DND-41 (cell line): ENCODE measurements around the gene CASP7.

Experiments
- ATAC-seq: fragments of 200-7000 bp; cut with Tn5 transposase; 3 replicates; pipeline ENCODE4 v1.9.1; 2021; ENCODE audit warnings: low read depth; ENCODE audit not compliant: insufficient read depth
- DNase-seq: peaks from one replicate; pipeline ENCODE4 v3.0.0-alpha.2; 2020
- H2AFZ ChIP-seq: 2 replicates; pipeline ENCODE4 v1.6.0; 2012; ENCODE audit warnings: low read depth, low read length
- H3K27ac ChIP-seq: 2 replicates; pipeline ENCODE4 v1.5.1; 2012; ENCODE audit warnings: low read length, inconsistent platforms
- H3K27me3 ChIP-seq: fragments of 200-600 bp; sonication (generic); 2 replicates; pipeline ENCODE4 v1.6.0; 2012; ENCODE audit warnings: low read length, mild to moderate bottlenecking, inconsistent platforms; ENCODE audit not compliant: insufficient read depth, poor library complexity
- H3K36me3 ChIP-seq: 2 replicates; pipeline ENCODE4 v1.5.1; 2012; ENCODE audit warnings: low read length, inconsistent platforms; ENCODE audit not compliant: insufficient read depth
- H3K4me1 ChIP-seq: 2 replicates; pipeline ENCODE4 v1.5.1; 2012; ENCODE audit warnings: mild to moderate bottlenecking, low read length; ENCODE audit not compliant: insufficient read depth
- H3K4me2 ChIP-seq: 2 replicates; pipeline ENCODE4 v1.6.0; 2012; ENCODE audit warnings: mild to moderate bottlenecking, moderate library complexity, low read length, inconsistent platforms; ENCODE audit not compliant: insufficient read depth
- H3K4me3 ChIP-seq, 2 experiments: fragments of 200-600 bp in 1 of 2; shearing (Covaris generic) in 1 of 2; 2 replicates each; pipeline ENCODE4 v1.5.1; 2012 to 2016; ENCODE audit warnings: inconsistent platforms in 2 of 2, low read length in 2 of 2, mild to moderate bottlenecking in 2 of 2, low read depth in 1 of 2, moderate library complexity in 1 of 2
- H3K79me2 ChIP-seq: 2 replicates; pipeline ENCODE4 v1.6.0; 2012; ENCODE audit warnings: low read length, inconsistent platforms; ENCODE audit not compliant: insufficient read depth
- H3K9ac ChIP-seq: 2 replicates; pipeline ENCODE4 v1.6.0; 2012; ENCODE audit warnings: low read depth, mild to moderate bottlenecking, inconsistent platforms, low read length, moderate library complexity
- H3K9me3 ChIP-seq: 2 replicates; pipeline ENCODE4 v1.5.1; 2012; ENCODE audit warnings: low read length, moderate library complexity, mild to moderate bottlenecking, inconsistent platforms; ENCODE audit not compliant: insufficient read depth, severe bottlenecking
- H4K20me1 ChIP-seq: 2 replicates; pipeline ENCODE4 v1.6.0; 2012; ENCODE audit warnings: low read length; ENCODE audit not compliant: insufficient read depth
- EZH2 ChIP-seq: IDR thresholded peaks from 3 replicates; pipeline ENCODE4 v1.6.1; 2012; ENCODE audit warnings: borderline replicate concordance, low read depth, mild to moderate bottlenecking, moderate library complexity, low read length, inconsistent platforms; ENCODE audit not compliant: severe bottlenecking
- TF ChIP-seq, protein P1 (sequence below): IDR thresholded peaks from 2 replicates; pipeline ENCODE4 v1.5.1; 2012; ENCODE audit warnings: borderline replicate concordance, low read length, moderate library complexity, mild to moderate bottlenecking; ENCODE audit not compliant: poor library complexity, severe bottlenecking; ENCODE audit errors: extremely low read depth

CASP7 gene

GRCh38 chr10:113663908-113664307 lies 15.8 kb upstream of the CASP7 start, which contains the start of gene NRAP:
TSS of gene NRAP (minus strand) at chr10:113664041. CDS start at chr10:113663882, 159 bp downstream.
- Histone ChIP-seq H3K9ac (no peak within 1 kb of the TSS), H3K4me3 (no peak within 1 kb of the TSS), H4K20me1 (no peaks in the 10 kb centered on the region), H3K9me3 (no peaks in the 10 kb centered on the region), H2AFZ (no peak within 1 kb of the TSS), H3K4me2 (no peak within 1 kb of the TSS), H3K4me1 (peaks cover 4% of the 10 kb centered on the region; the same call in 1 of the 2 replicates), H3K27me3 (peaks cover 4% of the 10 kb centered on the region), H3K27ac (no peak within 1 kb of the TSS), H3K36me3 (no peaks in the 10 kb centered on the region), H3K79me2 (no peaks in the 10 kb centered on the region)
- TF ChIP-seq EZH2 = no peak
- TF ChIP-seq, protein P1, sequence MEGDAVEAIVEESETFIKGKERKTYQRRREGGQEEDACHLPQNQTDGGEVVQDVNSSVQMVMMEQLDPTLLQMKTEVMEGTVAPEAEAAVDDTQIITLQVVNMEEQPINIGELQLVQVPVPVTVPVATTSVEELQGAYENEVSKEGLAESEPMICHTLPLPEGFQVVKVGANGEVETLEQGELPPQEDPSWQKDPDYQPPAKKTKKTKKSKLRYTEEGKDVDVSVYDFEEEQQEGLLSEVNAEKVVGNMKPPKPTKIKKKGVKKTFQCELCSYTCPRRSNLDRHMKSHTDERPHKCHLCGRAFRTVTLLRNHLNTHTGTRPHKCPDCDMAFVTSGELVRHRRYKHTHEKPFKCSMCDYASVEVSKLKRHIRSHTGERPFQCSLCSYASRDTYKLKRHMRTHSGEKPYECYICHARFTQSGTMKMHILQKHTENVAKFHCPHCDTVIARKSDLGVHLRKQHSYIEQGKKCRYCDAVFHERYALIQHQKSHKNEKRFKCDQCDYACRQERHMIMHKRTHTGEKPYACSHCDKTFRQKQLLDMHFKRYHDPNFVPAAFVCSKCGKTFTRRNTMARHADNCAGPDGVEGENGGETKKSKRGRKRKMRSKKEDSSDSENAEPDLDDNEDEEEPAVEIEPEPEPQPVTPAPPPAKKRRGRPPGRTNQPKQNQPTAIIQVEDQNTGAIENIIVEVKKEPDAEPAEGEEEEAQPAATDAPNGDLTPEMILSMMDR = no peak
- ATAC-seq (no peak), DNase-seq (no peak)

- TF ChIP-seq EZH2 = no peak
- TF ChIP-seq, protein P1 = no peak
- Histone ChIP-seq H3K36me3 (no peaks in the 10 kb centered on the region), H3K27ac (no peak overlapping the region), H3K27me3 (no peaks in the 10 kb centered on the region), H3K4me1 (peaks cover 4% of the 10 kb centered on the region; the same call in 1 of the 2 replicates), H2AFZ (no peak overlapping the region), H3K79me2 (no peaks in the 10 kb centered on the region), H3K9ac (no peak overlapping the region), H3K4me3 (no peak overlapping the region), H3K9me3 (no peaks in the 10 kb centered on the region), H4K20me1 (no peaks in the 10 kb centered on the region), H3K4me2 (no peak overlapping the region)
- DNase-seq (no peak), ATAC-seq (no peak)
Measured at GRCh38 chr10:113665352-113665751, 14.4 kb upstream of the CASP7 start.

DNA sequence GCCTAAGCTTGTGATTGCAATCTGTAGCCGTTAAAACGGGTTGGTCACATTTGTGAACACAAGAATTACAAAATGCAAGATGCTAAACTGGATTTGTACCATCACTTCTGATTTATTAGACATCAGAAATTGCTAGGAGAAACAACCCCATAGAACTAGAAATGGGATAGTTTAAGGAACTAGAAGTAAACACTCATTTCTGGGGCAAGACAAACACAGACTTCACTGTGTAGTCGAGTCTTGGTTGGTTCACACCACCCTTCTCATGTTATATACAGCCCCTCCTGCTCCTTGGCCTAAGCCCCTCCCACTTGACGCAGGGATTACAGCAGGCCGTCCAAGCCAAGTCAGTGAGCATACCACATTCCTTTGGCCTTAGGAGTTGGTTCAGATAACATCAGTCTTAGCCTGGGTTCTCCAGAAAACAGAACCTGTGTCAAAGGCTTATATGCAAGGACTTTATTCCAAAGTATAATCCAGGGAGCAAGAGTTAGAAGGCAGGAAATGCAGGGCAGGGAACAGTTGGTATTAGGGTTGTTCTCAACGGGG lies 13.8 kb upstream of the CASP7 start:
- ATAC-seq = no peak
- DNase-seq = no peak

More for the DNA sequence above, 13.8 kb upstream of the CASP7 start:
- Histone ChIP-seq H3K4me3 (no peak overlapping the region), H3K27ac (no peak overlapping the region), H3K9ac (no peak overlapping the region), H3K36me3 (no peaks in the 10 kb centered on the region), H3K4me1 (peaks cover 4% of the 10 kb centered on the region; the same call in 1 of the 2 replicates), H3K79me2 (no peaks in the 10 kb centered on the region), H3K27me3 (no peaks in the 10 kb centered on the region), H2AFZ (no peak overlapping the region), H3K4me2 (no peak overlapping the region), H3K9me3 (no peaks in the 10 kb centered on the region), H4K20me1 (no peaks in the 10 kb centered on the region)
- TF ChIP-seq, protein P1 = no peak
- no peak for TF ChIP-seq EZH2
